GM12878 (cell line): ENCODE measurements around the gene RB1. TPM values are rescaled to one million over a fixed set of nuclear protein-coding genes. Genes with fewer than 3 reads are reported as not detected.
"Not testable (repeated sequence)": the region's sequence is repeated elsewhere in the genome, so short reads cannot be mapped to it uniquely, and the experiment has no call there.

ENCODE experiments used
- ATAC-seq: fragments of 200-7000 bp; cut with Tn5 transposase; 3 replicates; pipeline ENCODE4 v1.9.1; 2020; ENCODE audit warnings: mild to moderate bottlenecking, moderate library complexity
- BruUV-seq: library from RNA; stranded (reverse); fragments of 400-500 nt; replicated peaks from 2 replicates; lab custom pipeline; 2021; lab: Mats Ljungman, UMichigan
- CTCF ChIA-PET: fragments of 300-600 bp; sonication (Branson Sonifier 250); formaldehyde crosslinking; extraction: SDS; loops from one replicate; lab custom pipeline; 2021; ENCODE audit warnings: inconsistent platforms; lab: Yijun Ruan, JAX
- POLR2A ChIA-PET: fragments of 350-600 bp; formaldehyde crosslinking; extraction: SDS; loops from one replicate; lab custom pipeline; 2021; ENCODE audit warnings: inconsistent platforms; lab: Charles Lee
- RAD21 ChIA-PET: fragments of 300-600 bp; sonication (Branson Sonifier 250); formaldehyde crosslinking; loops from one replicate; lab custom pipeline; 2023; ENCODE audit warnings: antibody characterized with exemption; ENCODE audit not compliant: unreplicated experiment; lab: Charles Lee
- SMC1A ChIA-PET: fragments of 300-600 bp; sonication (Branson Sonifier 250); formaldehyde crosslinking; loops from one replicate; lab custom pipeline; 2023; ENCODE audit not compliant: unreplicated experiment, uncharacterized antibody; lab: Charles Lee
- DNase-seq: peaks from one replicate; pipeline ENCODE4 v3.0.0-alpha.2; 2011; ENCODE audit warnings: low read depth, low spot score
- FAIRE-seq: peaks from 3 replicates; lab custom pipeline; 2011; peaks lifted over from hg19 to GRCh38; lab: Jason Lieb, UNC
- H2AFZ ChIP-seq: 2 replicates; pipeline ENCODE4 v1.6.0; 2011; ENCODE audit warnings: low read depth, low read length, control low read depth; ENCODE audit not compliant: control insufficient read depth
- H3K27ac ChIP-seq: 2 replicates; pipeline ENCODE4 v1.5.1; 2011; ENCODE audit warnings: control low read depth; ENCODE audit not compliant: control insufficient read depth, insufficient read depth
- H3K27me3 ChIP-seq, 2 experiments: replicated peaks in 1 of 2; 2 replicates each; pipeline versions ENCODE4 v1.6.0 to v1.6.1; 2011; ENCODE audit warnings: low read length in 1 of 2; ENCODE audit not compliant: control insufficient read depth in 2 of 2, insufficient read depth in 2 of 2
- H3K36me3 ChIP-seq, 2 experiments: 2 replicates each; pipeline ENCODE4 v1.5.1; 2011; ENCODE audit warnings: low read length in 1 of 2; ENCODE audit not compliant: control insufficient read depth in 2 of 2, insufficient read depth in 2 of 2
- H3K4me1 ChIP-seq: 2 replicates; pipeline ENCODE4 v1.6.1; 2011; ENCODE audit warnings: mild to moderate bottlenecking, low read length, moderate library complexity, mixed read lengths; ENCODE audit not compliant: control insufficient read depth, insufficient read depth
- H3K4me2 ChIP-seq: 2 replicates; pipeline ENCODE4 v1.6.0; 2011; ENCODE audit warnings: control low read depth; ENCODE audit not compliant: control insufficient read depth, insufficient read depth
- H3K4me3 ChIP-seq: fragments of 200-600 bp; sonication (generic); 2 replicates; pipeline ENCODE4 v1.5.1; 2016
- H3K79me2 ChIP-seq: 2 replicates; pipeline ENCODE4 v1.6.0; 2011; ENCODE audit warnings: low read length; ENCODE audit not compliant: control insufficient read depth, insufficient read depth
- H3K9ac ChIP-seq: 2 replicates; pipeline ENCODE4 v1.8.0; 2011; ENCODE audit warnings: low read length, control low read depth, mixed read lengths; ENCODE audit not compliant: control insufficient read depth, insufficient read depth
- H3K9me3 ChIP-seq: replicated peaks from 3 replicates; pipeline ENCODE4 v1.5.1; 2011; ENCODE audit warnings: mild to moderate bottlenecking, low read length; ENCODE audit not compliant: control insufficient read depth, insufficient read depth
- H4K20me1 ChIP-seq: 2 replicates; pipeline ENCODE4 v1.6.0; 2011; ENCODE audit not compliant: control insufficient read depth, insufficient read depth
- BHLHE40 ChIP-seq, 2 experiments: fragments of 450-650 bp in 1 of 2; IDR thresholded peaks; 2 replicates each; pipeline ENCODE4 v1.6.1; 2011 to 2017; ENCODE audit warnings: low read depth in 2 of 2, borderline replicate concordance in 1 of 2, improper control_type of control experiment in 1 of 2, low read length in 1 of 2, mild to moderate bottlenecking in 1 of 2
- CBX3 ChIP-seq: fragments of 200-600 bp; sonication (generic); IDR thresholded peaks from 2 replicates; pipeline ENCODE4 v1.6.1; 2016; ENCODE audit warnings: low read depth, borderline replicate concordance
- CHD2 ChIP-seq: IDR thresholded peaks from 2 replicates; pipeline ENCODE4 v1.6.1; 2011; ENCODE audit warnings: low read depth, low read length, improper control_type of control experiment, borderline replicate concordance
- NFYB ChIP-seq: IDR thresholded peaks from 2 replicates; pipeline ENCODE4 v1.6.1; 2011; ENCODE audit warnings: low read depth, mild to moderate bottlenecking, low read length, improper control_type of control experiment, moderate library complexity; ENCODE audit not compliant: insufficient read depth
- SMARCA5 ChIP-seq: fragments of 450-650 bp; IDR thresholded peaks from 2 replicates; pipeline ENCODE4 v1.6.1; 2017; ENCODE audit warnings: mild to moderate bottlenecking
- SREBF1 ChIP-seq: IDR thresholded peaks from 2 replicates; pipeline ENCODE4 v1.6.1; 2012; ENCODE audit warnings: mild to moderate bottlenecking, low read length
- SUZ12 ChIP-seq: fragments of 200-600 bp; sonication (generic); IDR thresholded peaks from one replicate; pipeline ENCODE4 v1.6.1; 2018; ENCODE audit warnings: antibody characterized with exemption, mild to moderate bottlenecking; ENCODE audit not compliant: unreplicated experiment
- TAF1 ChIP-seq: IDR thresholded peaks from 2 replicates; pipeline ENCODE4 v1.6.1; 2011; ENCODE audit warnings: mild to moderate bottlenecking, low read depth, low read length, borderline replicate concordance
- TARDBP ChIP-seq: IDR thresholded peaks from 2 replicates; pipeline ENCODE4 v1.6.1; 2016; ENCODE audit warnings: borderline replicate concordance
- WGBS: methylation state at CpG from one replicate; pipeline ENCODE4 v1.1.6; 2016; ENCODE audit warnings: low lambda C conversion rate; ENCODE audit not compliant: insufficient replicate concordance, insufficient coverage; ENCODE audit errors: missing lambda C conversion rate; 5-methylcytosine and 5-hydroxymethylcytosine counted together
- in situ Hi-C: fragments of 300-500 bp; cut with MboI; formaldehyde crosslinking; loops from 9 replicates; pipeline ENCODE4 v1.14.3; 2018; ENCODE audit warnings: mixed read lengths
- intact Hi-C: fragments of 100-400 bp; cut with micrococcal nuclease; formaldehyde crosslinking; loops from one replicate; pipeline ENCODE4 v1.14.2; 2022; ENCODE audit not compliant: unreplicated experiment
- polyA plus RNA-seq, 11 experiments: library from polyadenylated mRNA; depleted of rRNA in 4 of 11; unstranded in 6 of 11; stranded (reverse) in 5 of 11; fragments of >200 nt; fragmentation: Nextera tagmentation in 4 of 11; fragmentation: Illumina TruSeq in 1 of 11; extraction: Ambion mirVana in 4 of 11; extraction: Trizol in 1 of 11; gene quantifications; 1 replicate in 1 of 11; 2 replicates in 10 of 11; pipeline versions ENCODE4 v1.2.1 to v1.2.3, GENCODE V29; 2011 to 2016; ENCODE audit warnings: inconsistent platforms in 2 of 11, missing spikeins in 2 of 11, low read depth in 1 of 11
- total RNA-seq, 4 experiments: library from RNA; depleted of rRNA in 3 of 4; stranded (reverse); fragments of >200 nt in 3 of 4; fragmentation: Illumina TruSeq in 1 of 4; extraction: Trizol in 1 of 4; gene quantifications; 2 replicates each; pipeline versions ENCODE4 v1.2.1 to v1.2.3, GENCODE V29; 2013 to 2021
- TF ChIP-seq, protein P1 (sequence below), 3 experiments: IDR thresholded peaks in 2 of 3; conservative IDR thresholded peaks in 1 of 3; 2 replicates each; pipeline ENCODE4 v1.5.1; 2011; ENCODE audit warnings: low read depth in 3 of 3, low read length in 3 of 3, mild to moderate bottlenecking in 3 of 3, control low read depth in 2 of 3, moderate library complexity in 2 of 3, inconsistent platforms in 1 of 3, mixed read lengths in 1 of 3; ENCODE audit not compliant: control insufficient read depth in 2 of 3, insufficient read depth in 1 of 3; ENCODE audit errors: extremely low read depth in 1 of 3
- TF ChIP-seq, protein P2 (sequence below): fragments of 450-650 bp; IDR thresholded peaks from 2 replicates; pipeline ENCODE4 v1.6.1; 2017; ENCODE audit warnings: antibody characterized with exemption, mild to moderate bottlenecking, moderate library complexity

RB1 gene
- total and polyA plus RNA-seq, 10 of the 15 experiments (the other 5 are each of a cell fraction or from before 2014, with no cell fraction given) = 2.8 to 45.0 (median 8.3) TPM

DNA sequence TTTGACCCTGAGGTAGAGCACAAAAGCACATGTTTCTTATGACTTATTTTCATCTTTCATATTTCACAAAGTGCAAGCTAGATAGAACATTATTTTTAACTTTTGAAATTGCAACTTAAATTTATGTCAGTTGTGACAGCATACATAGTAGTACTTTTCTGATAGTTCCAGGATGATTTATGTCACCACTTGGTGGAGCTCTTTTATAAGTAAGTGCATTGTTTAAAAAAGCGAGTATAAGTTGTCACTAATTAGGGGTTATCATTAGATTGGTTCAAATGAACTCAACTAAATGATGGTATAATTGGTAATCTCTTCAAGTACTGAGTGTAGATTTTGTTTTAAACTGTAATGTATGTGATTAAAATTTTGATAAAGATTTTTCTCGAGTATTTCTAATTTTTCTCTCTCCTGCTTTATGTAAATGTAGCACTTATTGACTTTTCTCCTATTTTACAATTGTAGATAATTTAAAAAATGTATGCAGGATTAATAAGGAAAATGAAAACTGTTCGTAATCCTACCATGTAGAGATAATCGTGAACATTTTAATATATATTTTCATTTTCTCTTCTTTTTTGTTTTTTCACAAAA lies 31.1 kb downstream of the RB1 start (continued):
- TF ChIP-seq SUZ12 = no peak
- no peak for TF ChIP-seq BHLHE40 (IDR thresholded peaks at IDR 0.05; ENCODE audit: borderline replicate concordance in 1 of 2, low read depth in 2 of 2, low read length in 1 of 2)
- TF ChIP-seq SMARCA5 = 0 out of 2 replicates have a peak, but pooled peaks have one; percentile 29
- no peak for TF ChIP-seq CHD2
- TF ChIP-seq SREBF1 = no peak
- TF ChIP-seq, protein P1, sequence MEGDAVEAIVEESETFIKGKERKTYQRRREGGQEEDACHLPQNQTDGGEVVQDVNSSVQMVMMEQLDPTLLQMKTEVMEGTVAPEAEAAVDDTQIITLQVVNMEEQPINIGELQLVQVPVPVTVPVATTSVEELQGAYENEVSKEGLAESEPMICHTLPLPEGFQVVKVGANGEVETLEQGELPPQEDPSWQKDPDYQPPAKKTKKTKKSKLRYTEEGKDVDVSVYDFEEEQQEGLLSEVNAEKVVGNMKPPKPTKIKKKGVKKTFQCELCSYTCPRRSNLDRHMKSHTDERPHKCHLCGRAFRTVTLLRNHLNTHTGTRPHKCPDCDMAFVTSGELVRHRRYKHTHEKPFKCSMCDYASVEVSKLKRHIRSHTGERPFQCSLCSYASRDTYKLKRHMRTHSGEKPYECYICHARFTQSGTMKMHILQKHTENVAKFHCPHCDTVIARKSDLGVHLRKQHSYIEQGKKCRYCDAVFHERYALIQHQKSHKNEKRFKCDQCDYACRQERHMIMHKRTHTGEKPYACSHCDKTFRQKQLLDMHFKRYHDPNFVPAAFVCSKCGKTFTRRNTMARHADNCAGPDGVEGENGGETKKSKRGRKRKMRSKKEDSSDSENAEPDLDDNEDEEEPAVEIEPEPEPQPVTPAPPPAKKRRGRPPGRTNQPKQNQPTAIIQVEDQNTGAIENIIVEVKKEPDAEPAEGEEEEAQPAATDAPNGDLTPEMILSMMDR (IDR thresholded peaks at IDR 0.05 in 2 of 3, conservative IDR thresholded peaks at IDR 0.05 in 1 of 3; ENCODE audit: control insufficient read depth in 2 of 3, extremely low read depth in 1 of 3, insufficient read depth in 1 of 3, low read depth in 3 of 3, low read length in 3 of 3) = peak; percentile 44 to 60 (median 50); a peak in 5 of 6 replicates
- no peak for TF ChIP-seq TAF1
- no peak for TF ChIP-seq NFYB
- TF ChIP-seq CBX3 = no peak
- TF ChIP-seq TARDBP = no peak
- TF ChIP-seq, protein P2, sequence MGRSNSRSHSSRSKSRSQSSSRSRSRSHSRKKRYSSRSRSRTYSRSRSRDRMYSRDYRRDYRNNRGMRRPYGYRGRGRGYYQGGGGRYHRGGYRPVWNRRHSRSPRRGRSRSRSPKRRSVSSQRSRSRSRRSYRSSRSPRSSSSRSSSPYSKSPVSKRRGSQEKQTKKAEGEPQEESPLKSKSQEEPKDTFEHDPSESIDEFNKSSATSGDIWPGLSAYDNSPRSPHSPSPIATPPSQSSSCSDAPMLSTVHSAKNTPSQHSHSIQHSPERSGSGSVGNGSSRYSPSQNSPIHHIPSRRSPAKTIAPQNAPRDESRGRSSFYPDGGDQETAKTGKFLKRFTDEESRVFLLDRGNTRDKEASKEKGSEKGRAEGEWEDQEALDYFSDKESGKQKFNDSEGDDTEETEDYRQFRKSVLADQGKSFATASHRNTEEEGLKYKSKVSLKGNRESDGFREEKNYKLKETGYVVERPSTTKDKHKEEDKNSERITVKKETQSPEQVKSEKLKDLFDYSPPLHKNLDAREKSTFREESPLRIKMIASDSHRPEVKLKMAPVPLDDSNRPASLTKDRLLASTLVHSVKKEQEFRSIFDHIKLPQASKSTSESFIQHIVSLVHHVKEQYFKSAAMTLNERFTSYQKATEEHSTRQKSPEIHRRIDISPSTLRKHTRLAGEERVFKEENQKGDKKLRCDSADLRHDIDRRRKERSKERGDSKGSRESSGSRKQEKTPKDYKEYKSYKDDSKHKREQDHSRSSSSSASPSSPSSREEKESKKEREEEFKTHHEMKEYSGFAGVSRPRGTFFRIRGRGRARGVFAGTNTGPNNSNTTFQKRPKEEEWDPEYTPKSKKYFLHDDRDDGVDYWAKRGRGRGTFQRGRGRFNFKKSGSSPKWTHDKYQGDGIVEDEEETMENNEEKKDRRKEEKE = no peak

DNA sequence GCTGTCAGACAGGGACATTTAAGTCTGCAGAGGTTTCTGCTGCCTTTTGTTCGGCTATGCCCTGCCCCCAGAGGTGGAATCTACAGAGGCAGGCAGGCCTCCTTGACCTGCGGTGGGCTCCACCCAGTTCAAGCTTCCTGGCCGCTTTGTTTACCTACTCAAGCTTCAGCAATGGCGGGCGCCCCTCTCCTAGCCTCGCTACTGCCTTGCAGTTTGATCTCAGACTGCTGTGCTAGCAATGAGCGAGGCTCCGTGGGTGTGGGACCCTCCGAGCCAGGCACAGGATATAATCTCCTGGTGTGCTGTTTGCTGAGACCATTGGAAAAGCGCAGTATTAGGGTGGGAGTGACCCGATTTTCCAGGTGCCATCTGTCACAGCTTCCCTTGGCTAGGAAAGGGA lies 35.6 kb downstream of the RB1 start:
- RAD21 ChIA-PET = not testable (repeated sequence)
- CTCF ChIA-PET = interaction anchor here (0.8 kb wide), 1 partner anchor 241 kb away, joined by 4 read pairs; no protein-coding TSS in a partner anchor
- in situ Hi-C loops = loop anchor here (10.0 kb wide), 1 partner anchor 426 kb away; no protein-coding TSS in a partner anchor

More for the DNA sequence above, 35.6 kb downstream of the RB1 start:
- ATAC-seq, DNase-seq, H3K27me3 ChIP-seq, POLR2A ChIA-PET, H4K20me1 ChIP-seq, H3K4me1 ChIP-seq, H3K4me3 ChIP-seq, BruUV-seq, FAIRE-seq, H3K9me3 ChIP-seq, H3K4me2 ChIP-seq, H3K27ac ChIP-seq, H3K36me3 ChIP-seq, H2AFZ ChIP-seq, H3K79me2 ChIP-seq, H3K9ac ChIP-seq: not testable (repeated sequence)
- intact Hi-C loops = loop anchor here (10.0 kb wide), 1 partner anchor 214 kb away; no protein-coding TSS in a partner anchor
- SMC1A ChIA-PET = interaction anchor here (1.9 kb wide), 1 partner anchor 241 kb away, joined by 7 read pairs; no protein-coding TSS in a partner anchor
- 95% methylated on average over 11 of the region's 11 CpGs for WGBS
